Muscle layer of duodenum (tissue), 2 donors: Measurements from ENCODE around the gene RBM14.
"Not testable (repeated sequence)": the region's sequence is repeated elsewhere in the genome, so short reads cannot be mapped to it uniquely, and the experiment has no call there.

Experiments
- H3K27ac ChIP-seq: one replicate; pipeline ENCODE4 v1.7.0; 2013; ENCODE audit warnings: mild to moderate bottlenecking, low read length
- H3K27me3 ChIP-seq: one replicate; pipeline ENCODE4 v1.7.0; 2013; ENCODE audit warnings: low read depth, mild to moderate bottlenecking, control low read depth, low read length
- H3K36me3 ChIP-seq, 2 donors: one replicate each; pipeline ENCODE4 v1.7.0; 2013; ENCODE audit warnings: low read length in 2 of 2, control low read depth in 1 of 2, mild to moderate bottlenecking in 1 of 2; ENCODE audit not compliant: insufficient read depth in 2 of 2, control insufficient read depth in 1 of 2
- H3K4me1 ChIP-seq, 2 donors: one replicate each; pipeline ENCODE4 v1.7.0; 2013; ENCODE audit warnings: low read length in 2 of 2, mild to moderate bottlenecking in 2 of 2, control low read depth in 1 of 2, moderate library complexity in 1 of 2; ENCODE audit not compliant: insufficient read depth in 2 of 2, control insufficient read depth in 1 of 2
- H3K4me3 ChIP-seq, 2 donors: one replicate each; pipeline ENCODE4 v1.7.0; 2013; ENCODE audit warnings: low read length in 2 of 2, low read depth in 1 of 2, mild to moderate bottlenecking in 1 of 2
- H3K9me3 ChIP-seq, 2 donors: one replicate each; pipeline ENCODE4 v1.7.0; 2013; ENCODE audit warnings: low read length in 2 of 2, control low read depth in 1 of 2, mild to moderate bottlenecking in 1 of 2; ENCODE audit not compliant: control insufficient read depth in 1 of 2
- donor health status: healthy.

Gene RBM14

DNA sequence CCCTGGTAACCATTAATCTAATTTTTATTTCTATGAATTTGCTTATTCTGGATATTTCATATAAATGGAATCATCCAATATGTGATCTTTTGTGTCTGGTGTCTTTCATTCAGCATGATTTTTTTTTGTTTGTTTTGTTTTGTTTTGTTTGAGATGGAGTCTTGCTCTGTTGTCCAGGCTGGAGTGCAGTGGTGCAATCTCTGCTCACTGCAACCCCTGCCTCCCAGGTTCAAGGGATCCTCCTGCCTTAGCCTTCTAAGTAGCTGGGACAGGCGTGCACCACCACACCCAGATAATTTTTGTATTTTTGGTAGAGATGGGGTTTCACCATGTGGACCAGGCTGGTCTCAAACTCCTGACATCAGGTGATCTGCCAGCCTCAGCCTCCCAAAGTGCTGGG, 31.0 kb upstream of the RBM14 start:
- not testable (repeated sequence) for H3K36me3 ChIP-seq, H3K9me3 ChIP-seq

DNA sequence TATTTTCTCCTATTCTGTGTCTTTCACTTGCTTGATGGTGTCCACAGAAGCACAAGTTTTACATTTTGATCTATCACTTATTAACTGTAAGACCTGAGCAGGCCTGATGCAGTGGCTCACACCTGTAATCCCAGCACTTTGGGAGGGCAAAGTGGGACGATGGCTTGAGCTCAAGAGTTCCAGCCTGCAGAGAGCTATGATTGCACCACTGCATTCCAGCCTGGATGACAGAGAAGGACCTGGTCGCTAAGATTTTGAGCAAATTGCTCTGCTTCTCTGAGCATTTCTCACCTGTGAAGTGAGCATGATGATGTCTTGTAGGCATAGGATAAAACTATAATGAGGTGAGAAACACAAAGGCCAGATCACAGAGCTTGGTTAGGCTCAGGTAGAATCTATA, 30.3 kb upstream of the RBM14 start:
- Histone ChIP-seq H3K27me3 (no peaks in the 10 kb centered on the region), H3K9me3 (no peaks in the 10 kb centered on the region), H3K4me1 (no peaks in the 10 kb centered on the region), H3K4me3 (no peak overlapping the region), H3K36me3 (no peaks in the 10 kb centered on the region), H3K27ac (no peak overlapping the region)

More for the DNA sequence above, 31.0 kb upstream of the RBM14 start:
- H3K27ac ChIP-seq, H3K4me1 ChIP-seq, H3K4me3 ChIP-seq, H3K27me3 ChIP-seq: not testable (repeated sequence)

DNA sequence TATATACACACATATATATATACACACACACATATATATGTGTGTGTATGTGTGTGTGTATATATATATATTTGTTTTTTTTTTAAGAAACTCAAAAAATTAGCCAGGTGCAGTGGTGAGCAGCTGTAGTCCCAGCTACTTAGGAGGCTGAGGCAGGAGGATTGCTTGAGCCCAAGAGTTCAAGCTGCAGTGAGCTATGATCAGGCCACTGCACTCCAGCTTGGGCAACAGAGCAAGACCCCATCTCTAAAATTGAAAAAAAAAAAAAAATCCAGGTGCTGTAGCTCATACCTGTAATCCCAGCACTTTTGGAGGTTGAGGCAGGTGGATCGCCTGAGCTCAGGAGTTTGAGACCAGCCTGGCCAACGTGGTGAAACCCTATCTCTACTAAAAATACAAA, 27.1 kb upstream of the RBM14 start:
- peaks cover 5 to 14% of the 10 kb centered on the region in 2 donors for H3K4me1 ChIP-seq
- H3K36me3 ChIP-seq, H3K4me3 ChIP-seq, H3K27ac ChIP-seq, H3K9me3 ChIP-seq, H3K27me3 ChIP-seq: not testable (repeated sequence)

DNA sequence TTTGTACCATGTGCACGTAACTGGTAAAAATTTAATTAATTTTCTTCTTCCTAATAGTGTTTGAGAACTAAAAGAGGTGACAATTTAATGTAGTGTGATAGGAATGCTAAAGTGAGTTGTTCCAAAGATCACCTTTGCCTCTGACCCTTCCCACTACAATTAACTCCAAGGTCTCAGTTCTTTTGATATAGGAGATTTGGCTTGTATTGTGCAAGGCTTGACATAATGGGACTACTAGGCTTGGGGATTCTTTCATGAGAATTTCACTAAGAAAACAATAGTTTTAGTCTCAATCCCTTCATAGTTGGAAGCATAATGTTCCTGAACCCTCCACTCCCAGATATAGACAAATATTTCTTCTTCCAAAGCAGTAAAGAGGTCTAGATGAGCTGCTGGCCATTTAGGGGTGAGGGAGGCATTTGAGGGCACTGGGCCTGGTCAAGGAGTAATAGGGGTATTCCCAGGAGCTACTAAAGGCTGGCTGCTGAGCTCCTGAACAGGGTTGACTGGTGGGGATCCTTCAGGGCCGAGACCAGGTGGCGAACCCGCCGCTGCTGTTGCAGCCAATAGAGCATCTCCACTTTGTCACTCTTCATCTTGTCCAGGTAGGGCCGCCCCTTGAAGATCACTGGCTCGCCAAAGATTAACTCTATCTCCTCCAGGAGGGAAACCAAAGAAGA, 26.3 kb upstream of the RBM14 start:
- H3K36me3 ChIP-seq = no peaks in the 10 kb centered on the region
- H3K9me3 ChIP-seq = no peaks in the 10 kb centered on the region
- peaks cover 5 to 20% of the 10 kb centered on the region in 2 donors for H3K4me1 ChIP-seq
- H3K27ac ChIP-seq = no peak overlapping the region
- H3K27me3 ChIP-seq = no peaks in the 10 kb centered on the region
- no peak overlapping the region for H3K4me3 ChIP-seq

DNA sequence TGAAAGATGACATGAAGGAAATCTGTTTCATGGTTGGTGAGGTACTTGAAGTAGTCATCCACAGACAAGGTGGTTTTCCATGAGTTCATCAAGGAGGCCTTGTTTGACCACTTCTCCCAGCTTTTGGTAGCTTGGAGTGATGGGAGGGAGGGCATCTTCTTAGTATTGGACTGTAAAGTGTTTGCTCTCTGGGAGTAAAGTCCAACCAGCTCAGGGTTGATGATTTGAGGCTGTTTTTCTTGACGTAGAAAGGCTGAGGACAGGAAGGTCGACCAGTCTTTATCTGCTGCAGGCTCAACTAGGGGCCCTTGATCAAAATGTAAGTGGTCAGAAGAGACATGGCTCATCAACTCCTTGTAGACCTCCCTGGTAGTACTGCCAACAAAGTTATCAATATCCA, 25.3 kb upstream of the RBM14 start:
- Histone ChIP-seq H3K4me1 (peaks cover 5 to 30% of the 10 kb centered on the region in 2 donors), H3K36me3 (no peaks in the 10 kb centered on the region), H3K27ac (no peak overlapping the region), H3K27me3 (no peaks in the 10 kb centered on the region), H3K4me3 (no peak overlapping the region), H3K9me3 (no peaks in the 10 kb centered on the region)

DNA sequence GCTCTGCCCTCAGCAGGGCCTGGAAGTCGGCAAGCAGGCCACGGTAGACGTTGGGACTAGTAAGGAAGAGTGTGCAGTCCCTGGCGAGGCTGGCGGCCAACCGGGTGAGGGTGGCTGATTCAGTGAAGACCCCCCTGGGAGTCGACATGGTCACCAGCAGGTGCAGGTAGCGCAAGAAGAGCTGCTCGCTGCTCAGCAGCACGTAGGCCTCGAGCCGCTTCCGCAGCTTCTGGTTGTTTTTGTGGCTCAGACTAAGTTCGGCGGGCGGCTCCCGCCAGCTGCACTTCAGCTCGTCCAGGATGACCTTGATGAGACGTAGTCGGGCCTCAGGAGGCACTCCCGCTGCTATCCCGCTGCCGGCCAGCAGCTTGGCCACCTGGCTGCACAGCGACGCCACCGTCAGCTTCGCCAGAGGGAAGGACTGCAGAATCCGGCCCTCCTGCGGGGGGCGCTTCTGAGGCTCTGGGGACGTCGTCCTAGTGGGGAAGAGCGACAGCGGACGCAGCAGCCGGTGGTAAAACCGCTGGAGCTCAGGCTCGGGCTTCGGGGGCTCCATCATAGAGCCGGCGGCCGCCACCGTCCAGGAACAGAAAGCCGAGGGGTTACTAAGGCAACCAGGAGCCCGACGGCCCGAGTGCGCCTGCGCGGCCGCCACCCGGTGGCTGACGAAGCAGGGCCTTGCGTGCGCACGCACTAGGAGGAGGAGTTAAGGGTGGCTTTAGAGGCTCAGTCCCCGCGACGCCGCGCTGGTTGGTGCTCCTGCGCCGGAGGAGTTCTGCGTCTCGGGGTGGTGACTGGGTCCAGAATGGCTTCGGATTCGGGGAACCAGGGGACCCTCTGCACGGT, 23.8 kb upstream of the RBM14 start, which contains the start of the genes CCDC87 and CCS:
CCDC87 (minus strand) TSS at position 607 of the 846 bp plus-strand sequence; CDS start at position 559, 48 bp downstream.
CCS (plus strand) TSS at position 729 of the 846 bp plus-strand sequence; CDS start at position 806, 77 bp downstream.
- peak within 1 kb of the TSS; percentile 64 to 92 for H3K4me3 ChIP-seq
- no peaks in the 10 kb centered on the region for H3K36me3 ChIP-seq
- H3K27ac ChIP-seq = peak within 1 kb of the TSS; percentile 79
- no peaks in the 10 kb centered on the region for H3K9me3 ChIP-seq
- no peaks in the 10 kb centered on the region for H3K27me3 ChIP-seq
- H3K4me1 ChIP-seq = peaks cover 5 to 32% of the 10 kb centered on the region in 2 donors

DNA sequence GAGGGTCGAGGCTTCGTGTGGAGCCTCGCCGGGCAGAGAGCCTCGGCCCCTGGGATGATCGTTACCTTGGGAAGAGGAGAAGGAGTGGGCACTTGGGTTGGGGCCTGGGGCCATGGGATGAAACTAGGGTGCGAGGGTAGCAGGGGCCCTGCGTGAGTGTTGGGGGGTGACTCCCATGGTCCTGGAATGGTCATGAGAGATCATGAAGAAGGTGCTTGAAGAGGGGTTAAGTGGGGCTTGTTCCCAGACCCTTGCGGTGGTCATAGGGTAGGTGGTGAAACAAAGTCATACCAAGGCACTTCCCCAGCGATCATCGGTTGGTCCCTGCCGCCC, 23.2 kb upstream of the RBM14 start:
- H3K27ac ChIP-seq = peak overlapping the region; percentile 79
- H3K4me3 ChIP-seq = peak overlapping the region; percentile 64 to 92
- H3K9me3 ChIP-seq = no peaks in the 10 kb centered on the region
- peaks cover 5 to 32% of the 10 kb centered on the region in 2 donors for H3K4me1 ChIP-seq
- no peaks in the 10 kb centered on the region for H3K36me3 ChIP-seq
- H3K27me3 ChIP-seq = no peaks in the 10 kb centered on the region

DNA sequence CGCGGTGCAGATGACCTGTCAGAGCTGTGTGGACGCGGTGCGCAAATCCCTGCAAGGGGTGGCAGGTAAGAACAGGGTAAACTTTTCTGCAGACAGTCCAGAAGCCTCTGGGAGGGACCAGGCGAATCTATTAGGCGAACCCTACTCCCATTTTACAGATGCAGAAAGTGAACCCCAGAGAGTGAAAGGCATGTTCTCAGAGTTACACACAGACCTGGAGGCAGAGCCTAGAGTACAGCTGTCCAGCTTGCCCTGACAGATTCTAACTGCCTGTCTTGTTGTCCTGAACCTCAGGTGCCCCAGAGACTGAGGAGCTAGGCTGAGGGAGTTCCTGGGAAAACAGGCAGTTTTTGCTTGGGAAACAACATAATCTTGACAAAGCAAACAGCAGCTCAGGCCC, 22.8 kb upstream of the RBM14 start:
- H3K4me3 ChIP-seq = peak overlapping the region; percentile 64 to 92
- H3K27ac ChIP-seq = peak overlapping the region; percentile 79
- H3K36me3 ChIP-seq = no peaks in the 10 kb centered on the region
- no peaks in the 10 kb centered on the region for H3K9me3 ChIP-seq
- H3K27me3 ChIP-seq = no peaks in the 10 kb centered on the region
- peaks cover 5 to 32% of the 10 kb centered on the region in 2 donors for H3K4me1 ChIP-seq

DNA sequence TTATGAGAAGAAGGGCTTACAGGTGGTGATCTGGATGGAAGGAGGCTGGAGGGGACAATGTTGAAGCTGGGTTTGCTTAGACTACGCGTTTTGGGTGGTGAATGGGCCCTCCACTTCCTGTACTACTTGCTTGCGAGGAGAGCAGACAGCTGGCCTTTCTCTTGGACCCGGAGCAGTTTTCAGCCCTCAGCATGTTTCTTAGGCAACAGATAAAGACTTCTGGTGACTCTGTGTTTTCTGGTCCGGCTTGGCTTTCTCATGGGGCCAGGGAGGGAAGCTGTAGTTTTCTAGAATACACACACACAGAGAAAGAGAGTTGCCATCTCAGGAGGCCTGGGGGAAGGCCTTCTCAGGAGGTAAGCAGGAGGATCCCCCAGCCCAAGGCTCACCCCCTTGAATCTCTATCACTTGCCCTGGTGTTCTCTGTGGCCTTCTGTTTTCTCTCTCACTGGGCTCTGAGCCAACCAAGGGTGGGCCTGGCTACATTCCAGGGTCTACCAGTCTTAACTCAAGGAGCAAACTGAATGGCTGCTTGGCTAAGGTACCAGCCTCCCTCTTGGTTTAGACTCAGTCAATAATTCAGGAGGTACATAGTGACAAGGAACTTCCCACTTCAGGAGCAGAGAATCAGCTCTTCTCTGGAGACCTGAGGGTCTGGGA, 21.1 kb upstream of the RBM14 start:
- Histone ChIP-seq H3K9me3 (no peaks in the 10 kb centered on the region), H3K27me3 (no peaks in the 10 kb centered on the region), H3K36me3 (peaks cover 7 to 15% of the 10 kb centered on the region in 2 donors), H3K4me3 (peak overlapping the region in 1 of 2 donors; percentile 7), H3K27ac (peak overlapping the region; percentile 58), H3K4me1 (peaks cover 5 to 32% of the 10 kb centered on the region in 2 donors)

DNA sequence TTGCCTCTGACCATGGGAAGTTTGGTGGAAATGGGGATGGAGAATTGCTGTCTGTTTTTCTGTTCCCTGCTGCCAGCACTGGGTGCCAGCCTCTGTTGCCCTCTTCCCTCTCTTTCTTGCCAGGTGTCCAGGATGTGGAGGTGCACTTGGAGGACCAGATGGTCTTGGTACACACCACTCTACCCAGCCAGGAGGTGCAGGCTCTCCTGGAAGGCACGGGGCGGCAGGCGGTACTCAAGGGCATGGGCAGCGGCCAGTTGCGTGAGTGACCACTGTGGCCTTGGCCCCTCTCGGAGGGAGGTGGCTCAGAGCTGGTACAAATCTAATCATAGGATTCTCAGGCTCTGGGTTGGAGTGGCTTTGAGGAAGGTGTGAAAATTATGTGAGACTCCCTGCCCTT, 17.4 kb upstream of the RBM14 start:
- Histone ChIP-seq H3K4me1 (peaks cover 0 to 32% of the 10 kb centered on the region in 2 donors), H3K27me3 (no peaks in the 10 kb centered on the region), H3K9me3 (no peaks in the 10 kb centered on the region), H3K27ac (no peak overlapping the region), H3K4me3 (no peak overlapping the region), H3K36me3 (peaks cover 8 to 27% of the 10 kb centered on the region in 2 donors)

DNA sequence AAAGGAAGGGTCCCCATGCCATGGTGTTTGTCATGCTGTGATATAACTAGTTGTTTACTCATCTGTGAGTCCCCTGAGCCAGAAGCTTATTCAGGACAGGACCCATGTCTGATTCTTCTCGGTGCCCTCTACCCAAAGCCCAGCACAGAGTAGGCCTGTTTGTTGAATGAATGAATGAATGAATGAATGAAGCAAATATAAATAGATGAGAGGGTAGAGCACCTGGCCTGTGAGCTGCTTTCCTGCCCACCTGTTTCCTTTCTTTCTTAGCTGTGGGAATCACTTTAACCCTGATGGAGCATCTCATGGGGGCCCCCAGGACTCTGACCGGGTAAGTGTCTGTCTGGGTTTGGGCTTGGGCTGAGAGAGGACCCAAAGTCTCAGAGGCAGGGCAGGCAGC, 16.2 kb upstream of the RBM14 start:
- Histone ChIP-seq H3K27me3 (no peaks in the 10 kb centered on the region), H3K4me1 (peaks cover 0 to 23% of the 10 kb centered on the region in 2 donors), H3K4me3 (no peak overlapping the region), H3K36me3 (peaks cover 8 to 36% of the 10 kb centered on the region in 2 donors), H3K27ac (no peak overlapping the region), H3K9me3 (no peaks in the 10 kb centered on the region)
